Vagina (tissue), 2 donors: ENCODE results near the gene ANKHD1.

Source experiments
- POLR2A ChIP-seq, 2 donors: fragments of 450-650 bp; IDR thresholded peaks; one replicate each; pipeline ENCODE4 v1.6.1; 2017; ENCODE audit warnings: antibody characterized with exemption in 2 of 2, mild to moderate bottlenecking in 2 of 2, moderate library complexity in 2 of 2
- POLR2AphosphoS5 ChIP-seq, 2 donors: sonication (generic); formaldehyde crosslinking; IDR thresholded peaks; one replicate each; pipeline ENCODE4 v1.9.0; 2017; ENCODE audit warnings: antibody characterized with exemption in 2 of 2, mild to moderate bottlenecking in 2 of 2, low read depth in 1 of 2; ENCODE audit not compliant: insufficient read depth in 1 of 2
- TF ChIP-seq, protein P1 (sequence below), 3 experiments: fragments of 450-650 bp in 2 of 3; fragments of 200-600 bp in 1 of 3; sonication (generic) in 1 of 3; IDR thresholded peaks; one replicate each; pipeline ENCODE4 v1.5.1; 2017 to 2019; ENCODE audit warnings: antibody characterized with exemption in 3 of 3, mild to moderate bottlenecking in 2 of 3, moderate library complexity in 2 of 3

DNA sequence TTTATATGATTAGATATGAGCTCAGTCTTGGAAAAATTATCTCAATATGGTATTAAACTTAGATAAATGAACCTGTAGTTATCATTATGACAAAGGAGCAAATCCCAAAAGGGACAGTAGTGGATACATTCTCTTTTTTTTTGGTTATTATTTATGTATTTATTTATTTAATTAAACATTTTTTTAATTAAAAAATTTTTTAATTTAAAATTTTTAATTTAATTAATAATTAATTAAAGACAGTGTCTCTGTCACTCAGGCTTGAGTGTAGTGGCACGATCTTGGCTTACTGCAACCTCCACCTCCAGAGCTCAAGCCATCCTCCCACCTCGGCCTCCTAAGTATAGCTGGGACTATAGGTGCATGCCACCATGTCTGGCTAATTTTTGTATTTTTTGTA lies 15.6 kb downstream of the ANKHD1 start:
- TF ChIP-seq, protein P1, sequence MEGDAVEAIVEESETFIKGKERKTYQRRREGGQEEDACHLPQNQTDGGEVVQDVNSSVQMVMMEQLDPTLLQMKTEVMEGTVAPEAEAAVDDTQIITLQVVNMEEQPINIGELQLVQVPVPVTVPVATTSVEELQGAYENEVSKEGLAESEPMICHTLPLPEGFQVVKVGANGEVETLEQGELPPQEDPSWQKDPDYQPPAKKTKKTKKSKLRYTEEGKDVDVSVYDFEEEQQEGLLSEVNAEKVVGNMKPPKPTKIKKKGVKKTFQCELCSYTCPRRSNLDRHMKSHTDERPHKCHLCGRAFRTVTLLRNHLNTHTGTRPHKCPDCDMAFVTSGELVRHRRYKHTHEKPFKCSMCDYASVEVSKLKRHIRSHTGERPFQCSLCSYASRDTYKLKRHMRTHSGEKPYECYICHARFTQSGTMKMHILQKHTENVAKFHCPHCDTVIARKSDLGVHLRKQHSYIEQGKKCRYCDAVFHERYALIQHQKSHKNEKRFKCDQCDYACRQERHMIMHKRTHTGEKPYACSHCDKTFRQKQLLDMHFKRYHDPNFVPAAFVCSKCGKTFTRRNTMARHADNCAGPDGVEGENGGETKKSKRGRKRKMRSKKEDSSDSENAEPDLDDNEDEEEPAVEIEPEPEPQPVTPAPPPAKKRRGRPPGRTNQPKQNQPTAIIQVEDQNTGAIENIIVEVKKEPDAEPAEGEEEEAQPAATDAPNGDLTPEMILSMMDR (IDR thresholded peaks at IDR 0.05) = no peak
- TF ChIP-seq POLR2AphosphoS5 (IDR thresholded peaks at IDR 0.05; ENCODE audit: insufficient read depth in 1 of 2, low read depth in 1 of 2) (no peak), POLR2A (IDR thresholded peaks at IDR 0.05) (no peak)
